ENCODE data around the gene ZNF516.
A peak's percentile ranks its signal among the peaks of the same experiment; 100 is the strongest.

ZNF516 gene

GRCh38 chr18:76398896-76399612 lies 96.0 kb downstream of the ZNF516 start:
- DNase-seq (ENCODE audit: low read depth) = peak; percentile 71

GRCh38 chr18:76398295-76398694 lies 96.7 kb downstream of the ZNF516 start:
- DNase-seq (ENCODE audit: low read depth) = no peak

GRCh38 chr18:76397631-76398030 lies 97.4 kb downstream of the ZNF516 start:
- DNase-seq (ENCODE audit: low read depth) = no peak

GRCh38 chr18:76396792-76397191 lies 98.2 kb downstream of the ZNF516 start:
- DNase-seq (ENCODE audit: low read depth) = no peak

- DNase-seq (ENCODE audit: low read depth) = no peak
Measured at GRCh38 chr18:76395609-76396008, 99.4 kb downstream of the ZNF516 start.

- DNase-seq (ENCODE audit: low read depth) = peak; percentile 21
Measured at GRCh38 chr18:76394780-76395476, 100.1 kb downstream of the ZNF516 start.

- DNase-seq (ENCODE audit: low read depth) = no peak
Measured at GRCh38 chr18:76392349-76392748, 102.7 kb downstream of the ZNF516 start.

GRCh38 chr18:76391746-76392145 lies 103.3 kb downstream of the ZNF516 start:
- no peak for DNase-seq (ENCODE audit: low read depth)

- no peak for DNase-seq (ENCODE audit: low read depth)
Measured at GRCh38 chr18:76391038-76391437, 104.0 kb downstream of the ZNF516 start.

- DNase-seq (ENCODE audit: low read depth) = no peak
Measured at GRCh38 chr18:76390452-76391035, 104.5 kb downstream of the ZNF516 start.

GRCh38 chr18:76389716-76390115 lies 105.3 kb downstream of the ZNF516 start:
- DNase-seq (ENCODE audit: low read depth) = no peak

GRCh38 chr18:76388891-76389423 lies 106.1 kb downstream of the ZNF516 start:
- DNase-seq (ENCODE audit: low read depth) = no peak

GRCh38 chr18:76388261-76388660 lies 106.8 kb downstream of the ZNF516 start:
- DNase-seq (ENCODE audit: low read depth) = no peak

- DNase-seq (ENCODE audit: low read depth) = no peak
Measured at GRCh38 chr18:76387608-76388007, 107.4 kb downstream of the ZNF516 start.

GRCh38 chr18:76386886-76387285 lies 108.2 kb downstream of the ZNF516 start:
- no peak for DNase-seq (ENCODE audit: low read depth)

- no peak for DNase-seq (ENCODE audit: low read depth)
Measured at GRCh38 chr18:76386071-76386470, 109.0 kb downstream of the ZNF516 start.

GRCh38 chr18:76385681-76385975 lies 109.4 kb downstream of the ZNF516 start:
- no peak for DNase-seq (ENCODE audit: low read depth)

GRCh38 chr18:76384861-76385680 lies 110.0 kb downstream of the ZNF516 start:
- no peak for DNase-seq (ENCODE audit: low read depth)

GRCh38 chr18:76384114-76384790 lies 110.8 kb downstream of the ZNF516 start:
- DNase-seq (ENCODE audit: low read depth) = no peak

GRCh38 chr18:76383636-76384035 lies 111.4 kb downstream of the ZNF516 start:
- DNase-seq (ENCODE audit: low read depth) = no peak

- no peak for DNase-seq (ENCODE audit: low read depth)
Measured at GRCh38 chr18:76382275-76382674, 112.8 kb downstream of the ZNF516 start.
